Ishikawa (cell line): ENCODE results near the gene PKNOX1.
A peak's percentile ranks its signal among the peaks of the same experiment; 100 is the strongest.

Experiments used
- CEBPB ChIP-seq: IDR thresholded peaks from 2 replicates; pipeline ENCODE4 v1.6.1; 2012
- FOXM1 ChIP-seq: IDR thresholded peaks from 2 replicates; pipeline ENCODE4 v1.6.1; 2012; ENCODE audit warnings: low read depth, borderline replicate concordance
- RAD21 ChIP-seq: IDR thresholded peaks from 2 replicates; pipeline ENCODE4 v1.6.1; 2012; ENCODE audit warnings: low read depth
- TAF1 ChIP-seq: IDR thresholded peaks from 2 replicates; pipeline ENCODE4 v1.6.1; 2012; ENCODE audit warnings: low read depth, mild to moderate bottlenecking

GRCh38 chr21:42941696-42942085 lies 32.7 kb upstream of the PKNOX1 start:
- TF ChIP-seq CEBPB: peak; percentile 39; the same call in 1 of the 2 replicates
- TF ChIP-seq RAD21: no peak
- no peak for TF ChIP-seq FOXM1
- no peak for TF ChIP-seq TAF1
